Stimulated activated CD4-positive, alpha-beta T cell treated with anti-CD3 and anti-CD28 coated beads, Interleukin-1b, Interleukin-23, amount 100 ng/mL, for 48 hours (primary cell): ENCODE results near the gene CHP2.
"Not testable (repeated sequence)": the region's sequence is repeated elsewhere in the genome, so short reads cannot be mapped to it uniquely, and the experiment has no call there.

Experiments used
- DNase-seq: peaks from one replicate; pipeline ENCODE4 v3.0.0-alpha.2; 2020

Gene CHP2

DNA sequence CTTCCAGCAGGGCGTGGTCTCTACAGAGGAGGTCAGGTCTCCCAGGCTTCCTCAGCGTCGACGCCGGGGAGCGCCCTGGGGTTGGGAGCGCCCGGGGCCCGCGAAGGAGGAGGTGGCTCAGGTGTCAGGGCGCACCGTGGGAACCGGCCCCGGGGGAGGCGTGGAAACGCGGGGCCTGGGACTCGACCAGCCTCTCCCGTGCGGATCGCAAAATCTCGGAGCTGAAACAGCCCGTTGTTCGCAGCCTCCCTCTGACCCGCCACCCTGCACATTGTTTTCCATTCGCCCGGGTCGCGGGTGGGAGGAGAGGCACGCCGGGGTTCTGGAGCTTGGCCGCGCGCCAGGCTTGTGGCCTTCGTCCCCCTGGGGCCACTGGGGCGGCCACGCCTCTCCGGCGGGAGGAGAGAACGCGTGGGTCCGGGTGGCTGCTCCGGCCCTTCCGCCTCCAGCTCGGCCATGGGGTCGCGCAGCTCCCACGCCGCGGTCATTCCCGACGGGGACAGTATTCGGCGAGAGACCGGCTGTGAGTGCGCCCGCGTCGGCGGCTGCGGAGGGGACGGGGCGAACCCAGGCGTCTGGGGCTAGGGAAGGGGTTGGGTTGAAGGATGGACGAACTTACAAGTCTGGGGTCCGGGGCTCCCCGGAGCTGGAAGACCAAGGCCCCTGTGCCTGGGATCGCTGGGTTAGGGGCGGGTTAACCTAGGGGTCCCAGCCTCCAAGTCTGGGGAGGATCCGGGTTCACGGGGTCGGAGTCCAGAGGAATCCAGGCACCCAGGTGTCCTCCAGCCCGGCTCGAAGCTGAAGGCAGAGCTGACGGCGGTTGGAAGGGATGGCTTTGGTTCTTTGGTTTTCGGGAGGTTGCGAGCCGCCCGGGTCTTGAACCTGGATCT, at the start of gene CHP2:
CHP2 (plus strand) TSS at position 433 of the 890 bp plus-strand sequence; CDS start at position 457, 24 bp downstream.
- DNase-seq: no peak

DNA sequence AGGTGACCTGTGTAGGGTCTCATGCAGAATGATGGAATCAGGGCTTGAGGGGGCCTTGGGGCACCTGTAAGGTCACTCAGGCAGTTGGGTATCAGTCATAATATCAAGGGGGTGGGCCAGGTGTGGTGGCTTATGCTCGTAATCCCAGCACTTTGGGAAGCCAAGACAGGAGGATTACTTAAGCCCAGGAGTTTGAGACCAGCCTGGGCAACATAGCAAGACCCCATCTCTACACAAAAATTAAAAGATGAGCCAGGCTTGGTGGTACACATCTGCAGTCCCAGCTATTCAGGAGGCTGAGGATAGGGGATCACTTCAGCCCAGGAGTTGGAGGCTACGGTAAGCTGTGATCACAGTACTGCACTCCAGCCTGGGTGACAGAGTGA, 49.3 kb upstream of the CHP2 start:
- DNase-seq: no peak

DNA sequence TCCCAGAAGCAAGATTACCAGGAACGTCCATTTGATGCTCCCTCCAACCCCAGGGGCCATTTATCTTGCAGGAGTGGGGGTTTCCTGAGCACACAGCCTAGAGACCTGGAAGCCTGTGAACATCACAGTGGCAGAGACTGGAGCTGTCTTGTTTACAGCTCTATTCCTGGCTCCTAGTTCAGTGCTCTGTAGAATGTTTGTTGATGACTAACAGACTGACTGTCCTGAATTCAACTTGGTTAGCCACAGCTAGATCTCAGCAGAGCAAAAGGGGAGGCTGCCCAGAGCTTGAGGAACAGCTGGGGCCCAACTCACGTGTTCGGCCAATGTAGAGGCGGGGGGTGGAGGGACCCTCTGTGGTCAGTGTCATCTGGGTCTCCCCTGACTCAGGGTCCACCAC, 48.4 kb upstream of the CHP2 start:
- DNase-seq: no peak

DNA sequence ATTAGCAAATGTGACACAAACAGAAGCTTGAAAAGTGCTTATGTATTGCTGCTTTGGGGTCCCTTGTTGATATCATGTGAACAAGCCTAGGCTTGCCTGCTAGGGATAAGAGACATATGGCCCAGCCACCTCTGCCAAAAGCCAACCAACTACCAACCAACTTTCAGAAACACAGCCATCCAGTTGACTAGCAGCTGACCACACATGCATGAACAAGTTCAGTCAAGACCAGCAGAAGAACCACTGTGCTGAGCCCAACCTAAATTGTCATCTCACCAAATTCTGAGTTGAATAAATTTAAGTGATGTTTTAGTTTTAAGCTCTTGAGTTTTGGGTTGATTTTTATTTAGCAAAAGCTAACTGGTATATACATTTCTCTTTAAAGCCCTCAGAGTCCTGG, 45.3 kb upstream of the CHP2 start:
- no peak for DNase-seq

DNA sequence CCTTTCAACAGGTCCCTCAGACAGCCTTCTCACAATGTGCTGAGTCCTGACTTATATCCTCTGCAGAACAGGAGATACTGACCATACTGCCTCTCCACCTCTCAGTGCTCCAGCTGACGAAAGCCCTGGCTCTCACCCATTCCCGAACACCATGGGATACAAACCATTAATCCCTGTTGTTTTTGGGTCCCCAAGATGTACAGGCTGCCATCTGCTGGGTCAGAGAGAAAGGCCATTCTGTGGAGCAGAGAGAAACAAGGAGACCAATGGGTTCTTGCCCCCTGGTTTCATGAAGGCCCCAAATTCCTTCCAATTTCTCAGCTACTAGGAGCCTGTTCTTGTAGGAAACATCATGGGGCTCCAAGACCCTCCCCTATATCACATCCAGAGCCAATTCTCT, 44.8 kb upstream of the CHP2 start:
- DNase-seq: no peak

DNA sequence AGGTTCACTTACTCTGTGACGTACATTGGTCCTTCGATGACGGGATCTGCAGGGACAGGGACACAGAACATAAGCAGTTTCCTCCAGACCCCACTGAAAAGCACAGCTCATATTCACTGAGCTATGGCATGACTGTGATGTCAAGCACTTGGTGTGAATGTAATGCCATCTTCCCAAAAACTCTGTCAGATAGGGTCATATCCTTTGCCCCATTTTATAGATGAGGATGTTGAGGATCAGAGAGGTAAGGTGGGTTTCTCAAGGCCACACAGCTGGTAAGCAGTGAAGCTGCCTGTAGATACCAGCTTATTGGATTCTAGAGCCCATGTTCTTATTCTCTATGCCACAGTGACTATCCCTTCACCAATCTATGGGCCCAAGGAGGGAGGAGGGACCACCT, 44.3 kb upstream of the CHP2 start:
- no peak for DNase-seq

DNA sequence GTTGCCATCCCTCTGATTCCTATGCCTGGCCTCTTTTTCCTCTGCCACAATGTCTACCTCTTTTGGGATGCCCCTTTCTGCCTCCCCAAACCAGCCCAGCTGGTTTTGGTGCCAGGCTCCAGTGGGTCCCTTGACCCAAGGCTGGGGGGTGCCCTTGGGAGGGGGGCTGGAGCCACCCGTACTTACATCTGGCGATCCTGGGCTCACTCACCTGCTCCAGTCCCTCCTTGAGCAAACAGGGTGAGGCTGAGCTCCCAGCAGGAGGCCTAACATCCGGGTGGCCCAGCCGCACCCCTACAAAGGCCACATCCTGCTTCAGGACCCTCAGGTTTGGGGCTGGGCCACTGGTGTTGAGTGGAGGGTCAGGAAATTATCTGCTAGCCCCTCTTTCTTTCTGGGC, 43.0 kb upstream of the CHP2 start:
- DNase-seq: no peak

DNA sequence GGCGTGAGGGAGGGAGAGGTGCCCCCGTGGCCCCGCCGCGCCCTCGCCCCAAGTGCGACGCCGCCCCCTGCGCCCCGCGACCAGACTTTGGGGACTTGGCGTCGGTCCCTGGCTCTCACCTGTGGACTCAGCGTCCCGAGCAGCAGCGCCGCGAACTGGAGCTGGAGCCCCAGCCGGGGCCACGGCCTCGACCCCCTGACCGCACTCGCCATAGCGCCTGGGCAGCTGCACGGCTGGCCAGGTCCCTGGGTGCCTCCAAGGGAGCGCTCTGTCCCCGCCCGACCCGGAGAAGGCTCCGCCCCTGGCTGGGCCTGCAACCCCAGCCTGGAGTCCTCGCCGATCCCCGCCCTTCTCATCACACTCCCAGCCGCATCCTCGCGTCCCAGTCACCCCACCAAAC, 41.9 kb upstream of the CHP2 start, which contains the start of gene ERN2:
ERN2 (minus strand) TSS at position 247 of the 400 bp plus-strand sequence; CDS start at position 212, 35 bp downstream.
- DNase-seq: no peak

DNA sequence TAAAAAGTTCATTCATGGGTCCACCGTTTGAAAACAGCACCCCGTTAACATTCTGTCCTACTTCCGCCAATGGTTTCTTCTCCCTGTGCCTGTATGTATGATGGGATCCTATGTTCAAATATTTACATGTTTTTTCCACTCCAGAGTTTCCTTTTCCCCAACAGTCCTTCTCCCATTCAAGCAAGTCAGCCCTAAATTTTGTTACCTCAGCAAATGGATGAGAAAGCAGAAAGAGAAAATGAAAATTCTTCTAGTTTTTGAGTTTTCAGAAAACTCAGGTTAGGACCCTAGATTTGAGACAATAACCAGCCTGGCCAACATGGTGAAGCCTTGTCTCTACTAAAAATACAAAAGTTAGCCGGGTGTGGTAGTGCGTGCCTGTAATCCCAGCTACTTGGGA, 38.3 kb upstream of the CHP2 start:
- DNase-seq: no peak

DNA sequence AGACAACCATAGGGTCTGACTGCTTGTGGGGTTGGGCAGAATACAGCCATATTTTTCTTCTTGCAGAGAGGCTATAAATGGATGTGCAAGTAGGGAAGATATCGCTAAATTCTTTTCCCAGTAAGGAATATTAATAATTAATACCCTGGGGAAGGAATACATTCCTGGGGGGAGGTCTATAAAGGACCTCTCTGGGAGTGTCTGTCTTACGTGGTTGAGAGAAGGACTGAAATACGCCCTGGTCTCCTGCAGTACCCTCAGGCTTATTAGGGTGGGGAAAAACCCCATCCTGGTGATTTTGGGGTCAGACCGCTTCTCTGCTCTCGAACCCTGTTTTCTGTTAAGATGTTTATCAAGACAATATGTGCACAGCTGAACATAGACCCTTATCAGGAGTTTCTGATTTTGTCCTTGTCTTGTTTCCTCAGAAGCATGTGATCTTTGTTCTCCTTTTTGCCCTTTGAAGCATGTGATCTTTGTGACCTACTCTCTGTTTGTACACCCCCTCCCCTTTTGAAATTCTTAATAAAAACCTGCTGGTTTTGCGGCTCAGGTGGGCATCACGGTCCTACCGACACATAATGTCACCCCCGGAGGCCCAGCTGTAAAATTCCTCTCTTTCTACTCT, 32.1 kb upstream of the CHP2 start:
- not testable (repeated sequence) for DNase-seq

DNA sequence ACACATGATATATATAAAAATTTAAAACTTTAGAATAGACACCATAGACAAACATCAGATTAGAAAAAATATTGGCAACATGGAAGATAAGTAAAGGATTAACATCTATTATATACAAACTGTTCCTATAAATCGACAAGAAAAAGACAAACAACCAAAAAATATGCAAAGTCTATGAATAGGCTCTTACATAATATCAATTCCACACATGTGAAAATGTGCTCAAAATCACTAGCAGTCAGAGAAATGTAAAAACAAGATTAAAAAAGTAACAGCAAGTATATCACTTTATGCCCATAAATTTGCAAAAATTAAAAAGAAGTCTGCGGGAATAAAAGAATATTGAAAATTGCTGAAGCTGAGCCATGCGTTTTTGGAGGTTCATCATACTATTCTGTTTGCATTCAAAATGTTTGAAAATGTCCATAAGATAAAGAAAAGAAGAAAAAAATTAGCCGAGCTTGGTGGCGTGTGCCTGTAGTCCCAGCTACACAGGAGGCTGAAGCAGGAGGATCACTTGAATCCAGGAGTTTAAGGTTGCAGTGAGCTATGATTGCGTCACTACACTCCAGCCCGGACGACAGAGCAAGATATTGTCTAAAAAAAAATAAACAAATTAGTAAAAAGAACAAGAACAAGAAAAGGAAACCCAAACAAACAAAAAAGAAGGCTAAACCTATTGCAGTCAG, 30.6 kb upstream of the CHP2 start:
- no peak for DNase-seq

DNA sequence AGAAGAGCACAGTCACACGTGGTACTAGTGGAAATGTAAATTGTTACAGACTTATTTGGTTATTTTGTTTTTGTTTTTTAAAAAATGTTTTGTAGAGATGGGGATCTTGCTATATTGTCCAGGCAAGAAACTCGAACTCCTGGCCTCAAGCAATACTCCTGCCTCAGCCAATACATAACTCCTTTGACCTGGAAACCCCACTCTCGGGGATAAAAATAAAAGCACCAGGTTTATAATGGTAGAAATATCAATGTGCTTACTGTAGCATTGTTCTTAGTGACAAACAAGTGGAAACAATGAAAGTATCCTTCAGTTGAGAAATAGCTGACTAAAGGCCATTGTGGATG, 30.1 kb upstream of the CHP2 start:
- no peak for DNase-seq

DNA sequence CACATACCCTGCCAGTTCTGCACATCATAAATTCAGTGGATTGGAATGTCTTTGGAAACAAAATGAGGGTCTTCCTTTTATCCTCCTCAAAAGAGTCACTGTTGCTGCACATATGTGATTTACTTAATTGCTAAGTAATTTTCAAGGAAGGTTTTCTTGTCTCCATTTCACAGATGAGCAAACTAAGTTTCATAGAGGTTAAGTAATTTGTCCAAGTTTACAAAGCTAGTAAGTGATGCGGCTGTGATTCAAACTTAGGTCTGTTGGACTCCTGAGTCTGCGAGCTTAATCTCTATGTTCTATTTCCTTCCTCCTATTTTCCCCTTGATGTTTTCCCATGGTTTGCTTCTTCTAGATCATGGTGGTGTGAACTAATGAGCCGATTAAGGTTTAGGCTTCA, 28.1 kb upstream of the CHP2 start:
- no peak for DNase-seq

DNA sequence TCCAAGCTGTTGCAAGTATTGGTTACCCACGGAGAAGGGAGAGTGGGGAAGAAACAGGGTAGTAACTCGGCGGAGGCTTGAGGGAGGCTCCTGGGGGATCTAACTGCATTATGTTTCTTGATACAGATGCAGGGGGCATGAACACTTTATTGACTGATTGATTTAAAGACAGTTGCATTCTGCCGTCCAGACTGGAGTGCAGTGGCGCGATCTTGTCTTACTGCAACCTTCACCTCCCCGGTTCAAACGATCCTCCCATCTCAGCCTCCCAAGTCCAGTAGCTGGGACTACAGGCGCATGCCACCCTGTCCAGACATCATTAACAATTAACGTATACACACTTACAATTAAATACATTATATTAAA, 26.7 kb upstream of the CHP2 start:
- no peak for DNase-seq

DNA sequence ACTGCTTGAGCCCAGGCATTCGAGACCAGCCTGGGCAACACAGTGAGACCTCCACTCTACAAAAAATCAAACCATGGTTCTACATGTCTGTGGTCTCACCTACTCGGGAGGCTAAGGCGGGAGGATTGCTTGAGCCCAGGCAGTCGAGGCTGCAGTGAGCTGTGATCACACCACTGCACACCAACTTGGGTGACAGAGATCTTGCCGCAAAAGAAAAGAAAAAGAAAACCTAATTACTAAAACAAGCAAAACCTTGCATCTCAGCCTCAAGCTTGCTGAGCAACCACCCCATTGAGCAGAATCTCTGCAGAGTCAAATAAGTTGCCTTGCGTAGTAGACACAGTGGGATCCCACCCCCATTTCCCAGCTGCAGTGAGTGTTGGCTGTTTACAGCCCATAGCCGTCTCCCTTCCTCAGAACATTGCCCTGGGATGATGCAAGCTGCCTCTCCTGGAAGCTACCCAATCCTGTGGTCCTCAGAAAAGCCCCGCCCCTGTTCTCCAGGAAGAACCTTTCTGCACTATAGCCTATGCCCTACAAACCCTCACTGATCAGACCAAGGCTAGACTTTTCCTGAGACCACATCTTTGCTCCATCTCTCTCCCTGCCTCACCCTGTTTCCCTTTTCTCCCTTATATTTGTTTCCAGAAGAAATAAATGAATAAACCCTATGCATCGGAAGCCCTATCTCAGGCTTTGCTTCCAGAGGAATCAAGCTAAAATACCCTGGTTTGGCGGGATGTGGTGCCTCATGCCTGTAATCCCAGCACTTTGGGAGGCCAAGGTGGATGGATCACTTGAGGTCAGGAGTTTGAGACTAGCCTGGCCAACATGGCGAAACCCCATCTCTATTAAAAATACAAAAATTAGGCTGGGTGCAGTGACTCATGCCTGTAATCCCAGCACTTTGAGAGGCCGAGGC, 25.1 kb upstream of the CHP2 start:
- no peak for DNase-seq

DNA sequence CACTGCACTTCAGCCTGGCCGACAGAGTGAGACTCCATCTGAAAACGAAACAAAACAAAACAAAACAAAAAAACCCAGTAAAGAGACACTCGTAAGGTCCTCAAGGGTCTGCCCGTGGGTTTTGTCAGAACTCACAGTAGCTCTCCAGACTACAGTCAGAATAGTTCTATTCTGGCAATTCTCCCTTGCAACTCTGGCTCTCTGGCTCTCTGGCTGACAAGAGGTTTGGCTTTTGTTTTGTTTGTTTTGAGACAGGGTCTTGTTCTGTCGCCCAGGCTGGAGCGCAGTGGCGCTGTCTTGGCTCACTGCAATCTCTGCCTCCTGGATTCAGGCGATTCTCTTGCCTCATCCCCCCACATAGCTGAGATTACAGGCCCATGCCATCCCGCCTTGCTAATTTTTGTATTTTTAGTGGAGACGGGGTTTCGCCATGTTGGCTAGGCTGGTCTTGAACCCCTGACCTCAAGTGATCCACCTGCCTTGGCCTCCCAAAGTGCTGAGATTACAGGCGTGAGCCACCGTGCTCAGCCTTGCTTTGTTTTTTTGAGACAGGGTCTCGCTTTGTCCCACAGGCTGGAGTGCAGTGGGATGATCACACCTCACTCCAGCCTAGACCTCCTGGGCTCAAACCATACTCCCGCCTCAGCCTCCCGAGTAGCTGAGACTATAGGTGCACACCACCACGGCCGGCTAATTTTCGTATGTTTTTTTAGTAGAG, 20.5 kb upstream of the CHP2 start:
- no peak for DNase-seq

DNA sequence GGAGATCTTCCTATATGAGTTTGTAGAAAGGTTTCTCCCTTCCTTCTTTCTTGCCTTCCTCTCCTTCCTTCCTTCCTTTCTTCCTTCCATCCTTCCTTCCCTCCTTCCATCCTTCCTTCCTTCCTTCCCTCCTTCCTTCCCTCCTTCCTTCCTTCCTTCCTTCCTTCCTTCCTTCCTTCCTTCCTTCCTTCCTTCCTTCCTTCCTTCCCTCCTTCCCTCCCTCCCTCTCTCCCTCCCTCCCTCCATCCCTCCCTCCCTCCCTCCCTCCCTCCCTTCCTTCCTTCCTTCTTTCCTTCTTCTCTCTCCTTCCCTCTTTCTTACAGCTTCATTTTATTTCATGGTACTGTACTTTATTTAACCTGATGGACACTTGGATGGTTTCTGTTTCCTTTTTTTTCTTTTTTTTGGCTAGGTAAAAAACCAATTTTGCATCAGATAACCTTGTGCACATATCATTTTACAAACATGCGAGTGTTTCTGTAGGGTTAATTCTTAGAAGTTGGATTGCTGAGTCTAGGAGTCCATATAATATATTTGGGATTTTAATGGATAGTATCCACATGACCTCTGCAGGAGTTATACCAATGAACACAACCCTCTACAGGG, 17.3 kb upstream of the CHP2 start:
- DNase-seq: not testable (repeated sequence)

DNA sequence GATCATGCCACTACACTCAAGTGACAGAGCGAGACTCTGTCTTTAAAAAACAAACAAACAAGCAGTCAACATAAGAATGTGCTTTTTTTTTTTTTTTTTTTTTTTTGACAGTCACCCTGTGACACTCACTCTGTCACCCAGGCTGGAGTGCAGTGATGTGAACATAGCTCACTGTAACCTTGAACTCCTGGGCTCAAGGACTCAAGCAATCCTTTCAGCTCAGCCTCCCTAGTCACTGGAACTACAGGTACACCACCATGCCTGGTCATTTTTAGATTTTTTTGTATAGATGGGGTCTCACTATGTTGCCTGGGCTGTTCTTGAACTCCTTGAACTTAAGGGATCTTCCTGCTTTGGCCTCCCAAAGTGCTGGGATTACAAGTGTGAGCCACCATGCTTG, 15.3 kb upstream of the CHP2 start:
- DNase-seq: no peak

DNA sequence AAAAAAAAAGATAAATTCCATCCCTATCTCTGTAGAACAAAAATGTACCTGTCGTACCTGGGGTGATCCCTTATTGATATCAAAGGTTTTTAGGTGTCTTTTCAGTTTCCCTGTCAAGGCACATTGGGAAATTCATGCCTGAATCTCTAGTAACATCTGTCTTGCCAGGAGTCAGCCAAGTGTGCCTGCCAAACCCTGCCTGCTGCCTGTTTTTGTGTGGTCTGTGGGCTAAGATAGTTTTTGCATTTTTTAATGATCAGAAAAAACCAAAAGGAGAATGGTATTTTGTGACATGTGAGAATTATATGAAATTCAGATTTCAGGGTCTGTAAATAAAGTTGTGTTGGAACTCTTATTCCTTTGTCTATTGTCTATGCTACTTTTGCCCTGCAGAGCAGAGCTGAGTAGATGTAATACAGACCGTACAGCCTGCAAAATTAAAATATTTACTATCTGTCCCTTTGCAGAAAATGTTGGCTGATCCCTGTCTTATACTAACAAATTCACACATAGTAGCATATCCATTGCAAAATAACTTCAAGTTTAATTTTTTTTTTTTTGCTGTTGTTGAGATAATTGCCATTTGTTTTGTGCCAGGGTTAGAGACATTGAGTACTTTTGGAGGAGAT, 13.0 kb upstream of the CHP2 start:
- no peak for DNase-seq

DNA sequence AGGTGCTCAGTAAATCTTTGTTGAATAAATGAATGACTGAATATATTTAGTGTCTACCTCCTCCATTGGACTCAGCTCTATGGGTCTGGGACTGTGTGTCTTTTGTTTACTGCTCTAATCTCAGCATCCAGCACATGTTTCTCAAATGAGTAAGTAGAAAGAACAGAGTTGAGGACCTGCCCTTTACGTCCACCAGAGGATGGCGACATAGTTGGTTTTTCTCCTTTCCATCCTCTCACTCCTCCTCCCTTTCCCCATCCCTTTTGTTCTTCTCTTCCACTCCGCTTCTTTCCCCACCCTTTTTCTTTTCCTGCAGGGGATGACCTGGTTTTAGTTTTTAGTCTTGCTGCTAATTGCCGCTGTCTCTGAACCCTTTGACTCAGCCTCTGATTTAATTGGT, 12.1 kb upstream of the CHP2 start:
- DNase-seq: no peak

DNA sequence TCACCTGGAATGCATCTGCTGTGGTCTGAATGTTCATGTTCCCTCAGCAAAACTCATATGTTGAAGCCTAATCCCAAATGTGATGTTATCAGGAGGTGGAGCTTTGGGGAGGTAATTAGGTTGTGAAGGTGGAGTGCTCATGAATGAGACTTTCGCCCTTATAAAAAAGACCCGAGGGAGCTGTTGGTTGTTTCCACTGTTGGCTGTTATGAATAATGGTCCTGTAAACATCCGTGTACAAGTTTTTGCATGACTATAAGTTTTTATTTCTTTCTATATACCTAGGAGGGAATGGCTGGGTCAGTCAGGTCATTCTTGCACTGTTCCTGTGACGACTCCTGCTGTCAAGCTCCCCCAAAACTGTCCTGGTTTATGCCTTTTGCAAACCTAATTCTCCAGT, 9.6 kb upstream of the CHP2 start:
- no peak for DNase-seq
